Hindlimb muscle (tissue), 1 donor: ENCODE data around the gene GNA15. TPM values are rescaled to one million over a fixed set of nuclear protein-coding genes. Genes with fewer than 3 reads are reported as not detected.
"Not testable (repeated sequence)": the region's sequence is repeated elsewhere in the genome, so short reads cannot be mapped to it uniquely, and the experiment has no call there.

Experiments
- DNase-seq: peaks from one replicate; pipeline ENCODE4 v3.0.0-alpha.2; 2013
- polyA plus RNA-seq: library from polyadenylated mRNA; unstranded; fragments of 120-200 nt; gene quantifications from one replicate; pipeline ENCODE4 v1.2.1, GENCODE V29; 2013; ENCODE audit not compliant: insufficient read length

GNA15 gene, protein sequence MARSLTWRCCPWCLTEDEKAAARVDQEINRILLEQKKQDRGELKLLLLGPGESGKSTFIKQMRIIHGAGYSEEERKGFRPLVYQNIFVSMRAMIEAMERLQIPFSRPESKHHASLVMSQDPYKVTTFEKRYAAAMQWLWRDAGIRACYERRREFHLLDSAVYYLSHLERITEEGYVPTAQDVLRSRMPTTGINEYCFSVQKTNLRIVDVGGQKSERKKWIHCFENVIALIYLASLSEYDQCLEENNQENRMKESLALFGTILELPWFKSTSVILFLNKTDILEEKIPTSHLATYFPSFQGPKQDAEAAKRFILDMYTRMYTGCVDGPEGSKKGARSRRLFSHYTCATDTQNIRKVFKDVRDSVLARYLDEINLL
- 2.6 TPM for polyA plus RNA-seq

DNA sequence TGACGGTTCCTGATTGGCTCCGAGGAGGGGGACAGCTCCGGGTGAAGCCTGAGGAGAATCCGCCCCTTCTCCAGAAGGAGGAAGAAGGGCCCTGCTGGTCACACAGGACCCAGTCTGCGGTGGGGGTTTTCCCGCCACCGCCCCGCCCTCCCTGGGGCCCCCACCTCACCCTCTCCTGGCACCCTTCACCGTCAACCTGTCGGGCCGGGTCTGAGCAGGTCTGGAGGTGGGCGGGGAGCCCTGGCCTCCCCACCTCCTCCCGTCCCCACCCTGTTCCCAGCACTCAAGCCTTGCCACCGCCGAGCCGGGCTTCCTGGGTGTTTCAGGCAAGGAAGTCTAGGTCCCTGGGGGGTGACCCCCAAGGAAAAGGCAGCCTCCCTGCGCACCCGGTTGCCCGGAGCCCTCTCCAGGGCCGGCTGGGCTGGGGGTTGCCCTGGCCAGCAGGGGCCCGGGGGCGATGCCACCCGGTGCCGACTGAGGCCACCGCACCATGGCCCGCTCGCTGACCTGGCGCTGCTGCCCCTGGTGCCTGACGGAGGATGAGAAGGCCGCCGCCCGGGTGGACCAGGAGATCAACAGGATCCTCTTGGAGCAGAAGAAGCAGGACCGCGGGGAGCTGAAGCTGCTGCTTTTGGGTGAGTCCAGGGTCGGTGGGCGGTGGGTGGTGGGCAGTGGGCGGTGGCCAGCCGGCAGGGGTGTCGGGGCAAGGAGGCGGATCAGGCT is at the start of gene GNA15:
TSS of gene GNA15 (plus strand) at position 73 of the 723 bp plus-strand sequence. CDS start at position 491, 418 bp downstream.
- no peak for DNase-seq

DNA sequence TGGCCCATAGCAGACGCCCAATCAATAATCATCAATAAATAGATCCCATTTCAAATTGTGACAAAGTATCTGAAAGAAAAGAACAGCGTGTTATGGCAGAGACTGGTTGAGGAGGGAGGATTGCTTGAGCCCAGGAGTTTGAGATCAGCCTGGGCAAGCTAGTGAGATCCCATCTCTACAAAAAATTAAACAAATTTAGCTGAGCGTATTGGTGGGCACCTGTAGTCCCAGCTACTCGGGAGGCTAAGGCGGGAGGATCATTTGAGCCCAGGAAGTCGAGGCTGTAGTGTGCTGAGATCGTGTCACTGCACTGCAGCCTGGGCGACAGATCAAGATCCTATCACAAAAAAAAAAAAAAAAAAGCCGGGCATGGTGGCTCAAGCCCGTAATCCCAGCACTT is 48.1 kb upstream of the GNA15 start:
- DNase-seq = no peak

DNA sequence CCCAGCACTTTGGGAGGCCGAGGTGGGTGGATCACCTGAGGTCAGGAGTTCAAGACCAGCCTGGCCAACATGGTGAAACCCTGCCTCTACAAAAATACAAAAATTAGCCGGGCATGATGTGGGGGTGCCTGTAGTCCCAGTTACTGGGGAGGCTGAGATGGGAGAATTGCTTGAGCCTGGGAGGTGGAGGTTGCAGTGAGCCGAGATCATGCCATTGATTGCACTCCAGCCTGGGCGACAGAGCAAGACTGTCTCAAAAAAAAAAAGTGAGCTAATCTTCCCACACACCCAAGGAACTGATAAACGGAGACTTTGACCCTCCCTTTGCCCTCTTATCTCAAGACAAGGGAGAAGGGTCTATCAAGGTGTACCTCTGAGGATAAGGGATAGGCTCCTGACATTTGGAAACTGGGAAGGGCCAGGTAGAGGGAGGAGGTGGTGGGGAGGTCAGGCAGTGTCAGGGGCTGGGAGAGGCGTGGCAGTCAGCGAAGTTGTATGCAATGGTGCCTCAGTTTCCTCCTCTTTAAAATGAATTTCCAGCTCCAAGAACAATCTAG is 46.5 kb upstream of the GNA15 start:
- DNase-seq = not testable (repeated sequence)

DNA sequence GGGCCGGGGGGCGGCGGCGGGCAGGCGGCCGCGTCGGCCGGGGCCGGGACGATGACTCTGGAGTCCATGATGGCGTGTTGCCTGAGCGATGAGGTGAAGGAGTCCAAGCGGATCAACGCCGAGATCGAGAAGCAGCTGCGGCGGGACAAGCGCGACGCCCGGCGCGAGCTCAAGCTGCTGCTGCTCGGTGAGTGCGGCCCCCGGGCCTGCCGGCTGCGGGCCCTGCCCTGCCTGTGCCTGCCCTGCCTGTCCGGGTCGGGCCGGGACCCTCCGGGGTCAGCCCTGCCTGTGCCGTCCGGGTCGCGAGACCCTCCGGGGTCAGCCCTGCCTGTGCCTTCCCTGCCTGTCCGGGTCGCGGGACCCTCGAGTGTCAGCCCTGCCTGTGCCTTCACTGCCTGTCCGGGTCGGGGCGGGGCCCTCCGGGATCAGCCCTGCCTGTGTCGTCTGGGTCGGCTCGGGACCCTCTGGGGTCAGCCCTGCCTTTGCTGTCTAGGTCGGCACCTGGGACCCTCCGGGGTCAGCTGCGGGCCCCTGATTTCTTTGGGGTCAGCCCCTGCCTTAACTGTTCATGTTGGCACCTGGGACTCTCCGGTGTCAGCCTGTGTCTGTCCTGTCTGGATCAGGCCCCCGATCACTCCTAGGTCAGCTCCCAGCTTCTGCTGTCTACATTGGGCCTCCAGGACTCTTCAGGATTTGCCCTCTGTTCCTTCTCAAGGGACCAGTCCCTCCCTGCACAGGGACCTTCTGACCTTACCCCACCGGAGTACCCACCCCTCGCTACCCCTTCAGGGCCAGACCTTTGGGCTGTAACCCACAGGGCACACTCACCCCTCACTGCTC is 41.0 kb upstream of the GNA15 start:
- no peak for DNase-seq

DNA sequence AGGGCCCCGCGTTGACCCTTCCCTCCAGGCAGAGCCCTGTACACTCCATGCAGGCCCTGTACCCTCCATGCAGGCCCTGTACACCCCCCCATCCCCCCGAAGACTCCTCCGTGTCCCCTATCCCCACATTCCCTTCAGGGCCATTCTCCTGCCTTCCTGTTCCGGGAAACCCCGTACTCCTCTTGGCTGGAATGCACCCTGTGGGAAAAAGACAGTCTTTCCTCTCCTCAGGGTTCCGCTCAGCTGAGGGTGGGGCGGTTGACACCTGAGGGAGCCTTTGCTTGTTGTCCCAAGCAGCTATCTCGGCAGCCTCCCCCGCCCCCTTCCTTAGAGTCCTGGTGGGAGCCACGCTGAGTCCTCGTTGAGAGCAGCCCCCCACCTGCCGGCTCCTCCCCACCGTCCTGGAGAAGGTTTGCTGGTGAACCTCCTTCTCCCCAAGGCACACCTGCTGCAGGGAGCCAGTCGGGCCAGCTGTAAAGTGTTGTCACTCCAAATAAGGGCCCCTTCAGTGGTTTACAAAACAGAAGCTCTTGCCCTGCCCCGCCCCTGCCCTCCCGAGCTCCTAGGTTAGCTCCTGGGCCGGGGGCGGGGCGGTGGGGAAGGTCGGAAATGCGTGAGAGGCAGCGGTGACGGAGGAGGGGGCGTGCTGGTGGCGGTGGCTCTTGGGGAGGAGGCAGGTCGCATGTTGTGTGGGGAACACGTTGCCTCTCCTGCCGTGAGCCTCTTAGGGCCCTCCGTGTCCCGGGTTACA is 40.2 kb upstream of the GNA15 start:
- no peak for DNase-seq

DNA sequence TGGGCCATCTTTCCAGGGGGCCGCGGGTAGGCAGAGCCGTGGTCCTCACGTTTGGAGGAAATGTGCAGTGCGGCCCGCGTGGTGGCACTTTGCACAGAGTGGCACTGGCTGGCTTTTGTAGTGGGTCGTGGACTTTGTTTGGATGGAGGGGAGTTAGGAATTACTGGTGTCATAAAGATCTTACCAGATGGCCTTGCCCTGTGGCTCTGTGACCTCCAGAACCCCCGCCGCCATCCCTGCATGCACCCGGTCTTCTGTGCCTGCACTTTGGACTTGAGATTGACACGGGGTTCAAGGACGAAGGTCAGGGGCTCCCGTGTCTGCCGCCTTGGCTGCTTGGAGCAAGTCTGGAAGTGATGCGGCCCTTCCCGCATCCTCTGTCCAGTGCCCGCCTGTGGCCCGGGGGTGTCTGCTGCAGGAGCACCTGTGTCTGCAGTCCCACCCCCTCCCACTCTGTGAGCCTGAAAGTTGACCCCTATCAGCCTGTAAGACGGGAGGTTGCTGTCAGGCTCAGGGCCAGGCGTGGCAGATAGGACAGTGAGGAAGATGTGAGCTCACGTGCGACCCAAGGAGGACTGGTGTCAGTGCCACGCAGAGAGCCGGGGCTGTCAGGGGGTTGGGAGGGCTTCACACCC is 39.4 kb upstream of the GNA15 start:
- DNase-seq = no peak

DNA sequence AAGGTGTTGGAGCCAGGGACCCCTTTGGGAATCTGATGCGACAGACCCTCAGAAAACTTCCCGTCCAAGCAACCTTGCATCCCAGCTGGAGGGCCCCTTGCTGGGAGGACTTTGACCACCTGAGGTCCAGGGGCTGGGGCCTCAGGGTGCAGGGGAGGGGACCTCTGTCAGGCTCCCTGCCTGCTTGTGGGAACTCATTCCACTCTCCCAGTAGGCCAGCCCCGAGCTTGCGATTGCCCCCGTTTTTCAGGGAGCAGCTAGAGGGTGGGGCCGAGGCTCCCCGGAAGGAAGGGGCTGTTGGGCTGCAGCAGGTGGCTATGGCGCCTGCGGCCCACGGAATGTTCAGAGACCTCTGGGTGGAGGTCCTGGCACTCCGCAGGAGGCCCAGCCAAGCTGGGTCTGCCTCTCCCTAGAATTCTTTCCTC is 38.9 kb upstream of the GNA15 start:
- DNase-seq = no peak

DNA sequence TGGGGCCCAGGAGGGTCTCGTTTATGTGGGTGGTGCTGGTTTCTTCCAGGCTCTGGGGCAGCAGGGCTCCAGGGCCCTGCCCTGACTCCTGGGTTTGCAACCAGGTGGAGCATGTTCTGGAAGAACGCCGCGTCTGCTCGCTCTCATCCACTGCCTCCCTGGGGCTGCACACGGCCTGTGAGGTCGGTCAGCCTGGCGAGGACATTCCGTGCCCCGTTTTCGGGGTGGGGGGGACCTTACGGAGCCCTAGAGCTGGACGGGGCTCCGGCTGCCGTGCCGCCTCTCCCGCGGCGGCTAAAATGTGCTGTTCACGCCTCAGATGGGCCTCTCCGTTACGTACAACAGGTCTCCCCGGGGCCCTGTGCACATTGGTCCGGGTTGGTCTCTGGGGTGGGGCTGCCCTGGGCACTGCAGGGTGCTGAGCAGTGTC is 38.4 kb upstream of the GNA15 start:
- DNase-seq = no peak

DNA sequence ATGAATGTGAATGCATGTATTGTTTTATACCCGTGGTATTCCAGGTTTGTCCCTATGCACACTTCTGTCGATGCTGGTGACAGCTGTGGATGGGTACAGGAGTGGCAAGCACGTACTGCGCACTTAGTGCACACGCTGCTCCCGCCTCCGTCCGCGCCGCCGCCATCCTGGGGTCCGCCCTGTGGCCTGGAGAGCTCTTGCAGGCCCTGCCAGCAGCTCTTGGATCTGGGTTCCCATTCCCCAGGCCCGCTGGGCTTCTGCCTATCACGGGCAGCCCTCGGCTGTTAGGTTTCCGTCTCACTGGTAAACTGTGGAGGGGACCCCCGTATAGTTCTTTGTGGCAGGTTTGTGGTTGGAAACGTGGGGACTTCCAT is 37.7 kb upstream of the GNA15 start:
- no peak for DNase-seq

DNA sequence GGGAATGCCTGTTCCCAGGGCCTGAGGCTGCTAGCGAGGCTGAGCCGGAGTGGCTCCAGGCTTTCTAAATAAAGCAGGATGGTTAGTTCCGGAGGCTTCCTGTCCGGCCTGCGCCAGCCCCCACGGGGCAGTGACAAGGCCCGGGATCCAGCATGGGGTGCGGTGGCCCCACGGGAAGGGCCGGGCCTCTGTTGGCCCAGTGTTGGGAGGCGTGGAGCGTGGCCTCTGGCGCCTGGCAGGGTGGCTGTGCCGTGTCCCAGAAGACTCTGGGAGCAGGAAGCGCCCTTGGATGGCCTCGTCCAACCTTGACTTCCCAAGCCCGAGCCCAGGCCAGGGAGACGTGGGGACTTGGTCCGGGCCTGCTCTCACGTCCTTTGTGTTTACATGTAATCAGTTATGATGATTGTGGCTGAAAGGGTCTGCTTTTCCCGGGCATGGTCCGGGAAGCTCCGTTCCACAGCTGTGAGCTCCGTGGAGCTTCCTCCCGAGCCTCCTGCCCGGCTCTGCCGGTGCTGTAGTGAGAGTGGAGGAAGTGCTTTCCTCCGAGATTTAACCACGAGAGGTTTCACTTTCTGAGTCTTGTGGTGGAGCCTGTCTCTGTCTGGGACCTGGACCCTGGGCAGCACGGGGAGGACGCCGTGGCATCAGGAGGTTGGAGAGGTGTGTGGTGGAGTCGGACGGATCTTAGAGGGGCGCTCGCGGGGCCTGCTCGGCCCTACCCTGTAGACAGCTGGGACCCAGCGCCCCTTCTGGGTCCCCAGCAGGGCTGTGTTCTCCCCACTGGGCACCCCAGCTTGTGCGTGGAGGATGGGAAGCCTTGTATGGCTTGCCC is 37.1 kb upstream of the GNA15 start:
- DNase-seq = no peak

DNA sequence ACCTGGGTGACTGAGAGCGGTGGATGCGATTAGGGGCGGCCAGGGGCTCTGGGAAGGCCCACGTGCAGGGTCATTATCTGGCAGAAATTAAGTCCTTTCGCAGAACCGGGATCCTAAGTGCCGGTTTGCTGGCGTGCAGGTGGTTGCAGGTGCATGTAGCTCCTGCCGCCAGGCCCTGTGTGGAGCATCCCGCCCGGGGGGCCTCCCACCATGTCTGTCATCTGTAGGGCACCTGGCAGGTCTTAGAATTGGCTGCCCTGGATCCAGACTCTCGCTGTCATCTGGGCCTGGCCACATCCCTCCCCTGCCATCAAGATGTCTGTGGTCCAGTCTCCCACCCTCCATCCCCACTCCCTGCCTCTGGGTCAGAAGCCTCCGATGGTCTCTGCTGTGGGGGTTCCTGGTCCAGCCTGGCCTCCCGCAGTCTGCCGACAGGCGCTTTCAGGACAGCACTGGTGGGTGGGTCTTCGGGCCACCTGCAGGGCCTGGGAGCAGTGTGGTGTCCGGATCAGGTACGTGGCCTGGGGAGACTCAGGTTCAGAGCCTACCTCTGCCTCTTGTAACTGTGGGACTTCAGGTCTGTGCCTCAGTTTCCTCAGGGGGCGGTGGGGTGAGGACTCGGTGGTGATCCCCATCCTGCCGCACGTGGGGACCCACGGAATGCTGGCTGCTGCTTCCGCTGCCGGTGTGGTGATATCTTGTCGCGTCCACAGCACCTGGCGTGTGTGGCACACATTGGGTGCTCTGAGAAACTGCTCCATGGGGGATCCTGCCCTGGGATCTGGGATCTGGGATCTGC is 36.3 kb upstream of the GNA15 start:
- DNase-seq = no peak

DNA sequence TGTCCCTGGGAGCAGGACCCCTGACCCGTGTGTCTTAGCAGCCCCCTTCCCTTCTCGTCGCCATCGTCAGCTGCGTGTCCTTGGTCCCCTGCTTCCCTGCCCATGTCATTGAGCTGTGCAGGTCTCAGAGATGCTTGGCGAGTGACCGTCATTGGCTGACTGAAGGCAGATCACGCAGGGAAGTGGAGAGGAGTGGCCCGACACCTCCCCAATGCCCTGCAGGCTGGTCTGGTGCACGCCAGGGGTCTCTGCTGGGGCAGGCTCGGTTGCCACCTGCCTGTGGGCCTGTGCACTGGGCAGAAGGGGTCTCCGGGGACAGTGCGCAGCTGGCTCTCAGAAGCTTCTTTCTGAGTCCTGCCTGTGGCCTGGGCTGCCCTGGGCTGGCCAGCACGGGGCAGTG is 35.5 kb upstream of the GNA15 start:
- no peak for DNase-seq

DNA sequence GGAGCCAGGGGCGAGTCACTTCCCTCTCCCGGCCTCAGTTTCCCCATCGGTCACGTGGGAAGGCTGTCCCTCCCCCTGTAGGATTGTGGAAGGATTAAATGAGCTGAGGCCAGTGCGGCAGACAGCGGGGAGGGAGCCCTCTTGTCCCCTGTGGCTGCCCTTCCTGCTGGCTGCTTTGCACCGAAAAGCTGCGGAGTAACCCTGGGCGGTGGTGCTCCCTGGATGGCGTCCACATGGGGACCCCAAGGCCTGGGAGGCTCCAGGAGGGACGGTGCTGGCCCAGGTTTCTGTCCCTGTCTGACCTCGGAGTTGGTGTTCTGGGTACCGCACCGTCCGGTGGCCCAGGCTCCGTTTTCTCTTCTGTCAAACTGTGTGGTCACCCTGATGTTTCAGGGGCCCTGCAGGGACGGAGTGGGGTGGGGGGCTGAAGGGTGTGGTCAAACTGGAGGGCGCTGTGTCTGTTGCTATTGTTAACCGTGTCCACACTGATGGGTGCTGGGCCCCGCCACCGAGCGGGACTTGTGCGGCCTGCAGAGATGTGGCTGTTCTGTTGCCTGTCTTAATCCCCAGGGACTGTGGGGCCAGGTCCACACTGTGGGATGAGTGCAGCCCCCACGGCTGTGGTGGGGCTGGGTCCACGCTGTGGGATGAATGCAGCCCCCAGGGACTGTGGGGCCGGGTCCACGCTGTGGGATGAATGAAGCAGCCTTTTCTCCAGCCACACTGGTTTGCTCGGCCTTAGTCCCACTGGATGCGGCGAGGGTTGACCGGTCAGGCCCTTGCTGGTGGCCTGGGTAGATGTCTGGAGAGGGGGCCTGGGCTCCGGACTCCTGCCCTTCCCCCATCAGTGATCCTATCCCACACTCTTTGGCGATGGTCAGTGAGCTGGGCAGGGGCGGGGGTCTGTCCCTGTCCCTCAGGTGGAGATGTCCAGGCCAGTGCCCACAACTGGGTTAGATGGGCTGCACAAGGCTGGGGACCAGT is 34.8 kb upstream of the GNA15 start:
- no peak for DNase-seq

DNA sequence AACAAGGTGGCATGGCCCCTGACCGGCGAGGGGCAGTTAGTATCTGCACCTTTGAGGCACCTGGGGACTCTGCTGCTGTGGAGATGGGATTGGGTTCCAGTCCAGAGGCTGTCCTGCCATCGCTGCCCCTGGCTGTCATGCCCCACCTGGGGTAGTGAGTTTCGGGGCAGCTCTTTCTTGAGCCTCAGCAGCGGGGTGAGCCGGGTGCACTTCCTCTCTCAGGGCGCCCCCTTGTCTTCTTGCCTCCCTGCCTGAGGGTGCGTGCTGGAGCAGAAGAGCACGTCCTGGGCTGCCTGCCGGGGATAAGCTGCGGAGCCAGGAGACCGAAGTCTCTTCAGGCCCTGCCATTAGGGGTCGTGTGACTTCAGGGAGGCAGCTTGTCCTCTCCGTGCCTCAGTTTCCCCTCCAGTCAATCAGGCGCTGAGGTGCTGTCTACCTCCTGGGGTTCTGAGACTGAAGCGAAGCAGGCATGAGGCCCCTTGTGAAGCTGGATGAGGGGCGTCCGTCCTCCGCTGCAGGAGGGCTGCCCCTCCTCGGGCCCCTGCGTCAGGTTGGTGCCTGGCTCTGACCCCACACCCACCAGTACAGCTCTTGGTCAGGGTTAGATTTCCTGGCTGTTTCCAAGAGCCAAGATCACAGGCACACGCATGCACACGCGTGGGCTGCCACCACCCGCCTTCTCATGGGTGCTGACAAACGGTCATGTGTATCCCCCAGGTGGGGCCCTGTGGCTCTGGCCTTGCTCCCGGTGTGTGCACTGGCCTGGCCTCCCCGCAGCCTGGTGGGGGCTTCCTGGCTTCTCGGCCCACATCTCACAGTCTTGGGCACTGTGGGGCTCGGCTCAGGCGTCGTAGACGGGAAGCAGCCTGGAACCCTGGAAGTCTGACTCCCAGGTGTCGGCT is 33.3 kb upstream of the GNA15 start:
- DNase-seq = no peak

DNA sequence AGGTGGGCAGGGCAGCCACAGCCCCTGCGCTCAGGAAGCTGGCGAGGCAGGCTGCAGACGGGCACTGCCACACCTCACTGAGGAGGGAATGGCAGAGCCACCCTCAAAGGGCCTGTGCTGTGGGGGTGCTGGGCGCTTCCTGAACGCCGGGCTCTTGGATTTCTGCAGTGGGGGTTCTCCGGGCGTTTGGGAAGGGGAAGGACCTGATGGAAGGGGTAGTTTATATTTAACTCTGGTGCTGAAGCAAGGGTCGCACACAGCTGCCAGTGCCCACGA is 31.2 kb upstream of the GNA15 start:
- no peak for DNase-seq

DNA sequence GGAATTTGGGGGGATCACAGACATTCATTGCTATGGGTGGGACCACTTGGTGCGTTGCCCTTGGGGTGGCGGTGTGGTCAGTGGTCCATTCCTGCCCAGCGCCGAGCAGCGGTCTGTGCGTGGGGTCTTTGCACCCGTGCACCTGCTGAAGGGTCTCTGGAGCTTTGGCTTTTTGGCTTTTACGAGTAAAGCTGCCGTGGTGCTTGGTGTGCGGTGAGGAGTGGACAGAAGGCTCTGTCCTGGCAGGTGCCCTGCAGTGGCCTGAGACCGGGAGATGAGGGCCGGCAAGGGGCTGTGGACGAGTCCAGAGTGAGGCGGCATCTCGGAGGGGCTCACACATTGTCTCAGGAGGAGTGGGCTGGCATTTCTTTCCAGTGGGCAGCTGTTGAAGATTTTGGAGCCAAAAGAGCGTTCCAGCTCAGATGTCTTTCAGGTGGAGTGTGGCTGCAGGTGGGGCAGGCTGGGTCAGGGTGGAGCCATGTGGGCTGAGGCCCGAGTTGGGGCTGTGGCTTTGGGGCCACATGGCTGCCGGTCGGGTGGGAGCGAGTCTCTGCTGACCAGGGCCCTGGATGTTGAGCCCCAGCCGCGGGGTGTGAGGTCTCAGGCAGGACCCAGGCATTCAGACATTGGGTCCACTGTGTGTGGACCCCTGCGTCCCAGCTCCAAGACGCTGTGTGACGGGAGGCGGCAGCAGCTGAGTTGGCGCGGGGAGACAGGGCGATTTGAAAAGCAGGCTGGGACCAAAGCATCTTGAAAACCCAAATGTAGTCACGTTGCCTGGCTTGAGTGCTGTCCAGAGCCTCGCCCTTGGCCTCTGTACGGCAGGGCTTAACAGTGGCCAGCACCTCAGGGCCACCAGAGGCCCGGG is 30.0 kb upstream of the GNA15 start:
- no peak for DNase-seq
